Immature natural killer cell (primary cell): ENCODE results near the gene TNS1. TPM values are rescaled to one million over a fixed set of nuclear protein-coding genes. Genes with fewer than 3 reads are reported as not detected.

Experiments
- DNase-seq, 3 donors: peaks; one replicate each; pipeline ENCODE4 v3.0.0; 2022; ENCODE audit warnings: mixed read lengths in 1 of 3
- H3K27ac Mint-ChIP-seq, 6 donors: one replicate each; pipeline ENCODE4 v1.8.0; 2020; ENCODE audit warnings: mixed read lengths in 6 of 6, mild to moderate bottlenecking in 5 of 6, inconsistent platforms in 4 of 6, moderate library complexity in 3 of 6
- H3K27me3 Mint-ChIP-seq, 3 donors: one replicate each; pipeline ENCODE4 v1.8.0; 2020 to 2021; ENCODE audit warnings: low read depth in 3 of 3, mild to moderate bottlenecking in 3 of 3, mixed read lengths in 3 of 3, moderate library complexity in 3 of 3, inconsistent platforms in 1 of 3
- H3K36me3 Mint-ChIP-seq, 3 donors: one replicate each; pipeline ENCODE4 v1.8.0; 2020; ENCODE audit warnings: mixed read lengths in 3 of 3, inconsistent platforms in 2 of 3, mild to moderate bottlenecking in 2 of 3
- H3K4me1 Mint-ChIP-seq, 2 donors: one replicate each; pipeline ENCODE4 v1.8.0; 2020; ENCODE audit warnings: inconsistent platforms in 2 of 2, mild to moderate bottlenecking in 2 of 2, mixed read lengths in 2 of 2, moderate library complexity in 1 of 2
- H3K4me3 Mint-ChIP-seq, 5 donors: one replicate each; pipeline ENCODE4 v1.8.0; 2020; ENCODE audit warnings: mild to moderate bottlenecking in 5 of 5, mixed read lengths in 5 of 5, inconsistent platforms in 3 of 5, moderate library complexity in 3 of 5
- H3K9me3 Mint-ChIP-seq, 6 donors: one replicate each; pipeline ENCODE4 v1.8.0; 2020; ENCODE audit warnings: mild to moderate bottlenecking in 6 of 6, mixed read lengths in 6 of 6, inconsistent platforms in 4 of 6, moderate library complexity in 3 of 6
- polyA plus RNA-seq, 3 donors: library from polyadenylated mRNA; unstranded; fragments of 300-500 nt; fragmentation: Illumina TruSeq; gene quantifications; one replicate each; pipeline ENCODE4 v1.2.3, GENCODE V29; 2021

Gene TNS1
- polyA plus RNA-seq, 3 donors from 2014 or later, result 0.40 TPM; not detected in 2

- no peak overlapping the region for H3K4me3 Mint-ChIP-seq
- H3K36me3 Mint-ChIP-seq, result no peaks in the 10 kb centered on the region
- no peaks in the 10 kb centered on the region for H3K9me3 Mint-ChIP-seq
- H3K4me1 Mint-ChIP-seq, result no peaks in the 10 kb centered on the region
- no peak for DNase-seq
- peaks cover 2 to 7% (median 7%) of the 10 kb centered on the region in 3 donors for H3K27me3 Mint-ChIP-seq
- no peak overlapping the region for H3K27ac Mint-ChIP-seq
These were observed 9.7 kb downstream of the TNS1 start for GRCh38 chr2:217993138-217993537.

GRCh38 chr2:217992061-217992460 lies 10.7 kb downstream of the TNS1 start:
- Mint-ChIP-seq H3K9me3 (no peaks in the 10 kb centered on the region), H3K36me3 (no peaks in the 10 kb centered on the region), H3K4me3 (no peak overlapping the region), H3K27ac (no peak overlapping the region), H3K27me3 (peaks cover 2 to 7% (median 7%) of the 10 kb centered on the region in 3 donors), H3K4me1 (no peaks in the 10 kb centered on the region)
- DNase-seq, result no peak

- H3K9me3 Mint-ChIP-seq, result no peaks in the 10 kb centered on the region
- peaks cover 0 to 7% (median 5%) of the 10 kb centered on the region in 3 donors for H3K27me3 Mint-ChIP-seq
- H3K36me3 Mint-ChIP-seq, result no peaks in the 10 kb centered on the region
- no peaks in the 10 kb centered on the region for H3K4me1 Mint-ChIP-seq
- no peak overlapping the region for H3K4me3 Mint-ChIP-seq
- H3K27ac Mint-ChIP-seq, result no peak overlapping the region
- DNase-seq, result no peak
These were observed 11.9 kb downstream of the TNS1 start for GRCh38 chr2:217990791-217991465.

- DNase-seq, result no peak
- H3K4me3 Mint-ChIP-seq, result no peak overlapping the region
- H3K9me3 Mint-ChIP-seq, result no peaks in the 10 kb centered on the region
- H3K27me3 Mint-ChIP-seq, result peaks cover 0 to 7% (median 5%) of the 10 kb centered on the region in 3 donors
- H3K36me3 Mint-ChIP-seq, result no peaks in the 10 kb centered on the region
- no peaks in the 10 kb centered on the region for H3K4me1 Mint-ChIP-seq
- no peak overlapping the region for H3K27ac Mint-ChIP-seq
These were observed 12.4 kb downstream of the TNS1 start for GRCh38 chr2:217990389-217990788.

- no peaks in the 10 kb centered on the region for H3K36me3 Mint-ChIP-seq
- H3K4me1 Mint-ChIP-seq, result no peaks in the 10 kb centered on the region
- peaks cover 0 to 7% (median 5%) of the 10 kb centered on the region in 3 donors for H3K27me3 Mint-ChIP-seq
- DNase-seq, result no peak
- H3K4me3 Mint-ChIP-seq, result no peak overlapping the region
- H3K9me3 Mint-ChIP-seq, result no peaks in the 10 kb centered on the region
- no peak overlapping the region for H3K27ac Mint-ChIP-seq
These were observed 13.4 kb downstream of the TNS1 start for GRCh38 chr2:217989221-217989948.

GRCh38 chr2:217988840-217989204 lies 14.0 kb downstream of the TNS1 start:
- H3K9me3 Mint-ChIP-seq, result no peaks in the 10 kb centered on the region
- no peak for DNase-seq
- H3K4me3 Mint-ChIP-seq, result no peak overlapping the region
- no peaks in the 10 kb centered on the region for H3K4me1 Mint-ChIP-seq
- no peaks in the 10 kb centered on the region for H3K36me3 Mint-ChIP-seq
- H3K27me3 Mint-ChIP-seq, result peaks cover 0 to 7% (median 5%) of the 10 kb centered on the region in 3 donors
- H3K27ac Mint-ChIP-seq, result no peak overlapping the region

GRCh38 chr2:217988014-217988839 lies 14.6 kb downstream of the TNS1 start:
- H3K9me3 Mint-ChIP-seq, result no peaks in the 10 kb centered on the region
- H3K27ac Mint-ChIP-seq, result no peak overlapping the region
- peak; percentile 19 to 36 (median 29) for DNase-seq
- H3K4me1 Mint-ChIP-seq, result no peaks in the 10 kb centered on the region
- peaks cover 0 to 7% (median 2%) of the 10 kb centered on the region in 3 donors for H3K27me3 Mint-ChIP-seq
- H3K36me3 Mint-ChIP-seq, result no peaks in the 10 kb centered on the region
- no peak overlapping the region for H3K4me3 Mint-ChIP-seq

- Mint-ChIP-seq H3K27ac (no peak overlapping the region), H3K36me3 (no peaks in the 10 kb centered on the region), H3K4me1 (no peaks in the 10 kb centered on the region), H3K4me3 (no peak overlapping the region), H3K27me3 (peaks cover 0 to 6% (median 0%) of the 10 kb centered on the region in 3 donors), H3K9me3 (no peaks in the 10 kb centered on the region)
- DNase-seq, result no peak
These were observed 15.4 kb downstream of the TNS1 start for GRCh38 chr2:217987391-217987790.

- Mint-ChIP-seq H3K4me1 (no peaks in the 10 kb centered on the region), H3K36me3 (no peaks in the 10 kb centered on the region), H3K9me3 (peaks cover 0 to 2% (median 0%) of the 10 kb centered on the region in 6 donors), H3K4me3 (no peak overlapping the region), H3K27ac (no peak overlapping the region), H3K27me3 (peaks cover 0 to 6% (median 0%) of the 10 kb centered on the region in 3 donors)
- DNase-seq, result no peak
These were observed 16.4 kb downstream of the TNS1 start for GRCh38 chr2:217986256-217986961.

- H3K4me1 Mint-ChIP-seq, result no peaks in the 10 kb centered on the region
- peaks cover 0 to 2% (median 0%) of the 10 kb centered on the region in 6 donors for H3K9me3 Mint-ChIP-seq
- peaks cover 0 to 4% (median 3%) of the 10 kb centered on the region in 3 donors for H3K27me3 Mint-ChIP-seq
- DNase-seq, result no peak
- no peaks in the 10 kb centered on the region for H3K36me3 Mint-ChIP-seq
- no peak overlapping the region for H3K4me3 Mint-ChIP-seq
- no peak overlapping the region for H3K27ac Mint-ChIP-seq
These were observed 19.2 kb downstream of the TNS1 start for GRCh38 chr2:217983276-217984233.

GRCh38 chr2:217981971-217982370 lies 20.8 kb downstream of the TNS1 start:
- peaks cover 0 to 3% (median 0%) of the 10 kb centered on the region in 3 donors for H3K27me3 Mint-ChIP-seq
- peaks cover 0 to 2% (median 0%) of the 10 kb centered on the region in 6 donors for H3K9me3 Mint-ChIP-seq
- H3K36me3 Mint-ChIP-seq, result no peaks in the 10 kb centered on the region
- H3K27ac Mint-ChIP-seq, result no peak overlapping the region
- H3K4me3 Mint-ChIP-seq, result no peak overlapping the region
- no peaks in the 10 kb centered on the region for H3K4me1 Mint-ChIP-seq
- no peak for DNase-seq

GRCh38 chr2:217981084-217981730 lies 21.6 kb downstream of the TNS1 start:
- no peaks in the 10 kb centered on the region for H3K36me3 Mint-ChIP-seq
- no peak for DNase-seq
- H3K27me3 Mint-ChIP-seq, result peaks cover 0 to 3% (median 0%) of the 10 kb centered on the region in 3 donors
- H3K27ac Mint-ChIP-seq, result no peak overlapping the region
- H3K9me3 Mint-ChIP-seq, result peaks cover 0 to 2% (median 0%) of the 10 kb centered on the region in 6 donors
- no peaks in the 10 kb centered on the region for H3K4me1 Mint-ChIP-seq
- H3K4me3 Mint-ChIP-seq, result no peak overlapping the region
